GM20000 (cell line): ENCODE results near the gene FAM83G.
"Not testable (repeated sequence)": the region's sequence is repeated elsewhere in the genome, so short reads cannot be mapped to it uniquely, and the experiment has no call there.

ENCODE experiments used
- DNase-seq: peaks from one replicate; pipeline ENCODE4 v3.0.0; 2012; ENCODE audit warnings: low spot score
- TF ChIP-seq, protein P1 (sequence below): IDR thresholded peaks from 2 replicates; pipeline ENCODE4 v1.5.1; 2012; ENCODE audit warnings: mild to moderate bottlenecking, control low read depth; ENCODE audit errors: extremely low read depth, missing control alignments

Gene FAM83G

DNA sequence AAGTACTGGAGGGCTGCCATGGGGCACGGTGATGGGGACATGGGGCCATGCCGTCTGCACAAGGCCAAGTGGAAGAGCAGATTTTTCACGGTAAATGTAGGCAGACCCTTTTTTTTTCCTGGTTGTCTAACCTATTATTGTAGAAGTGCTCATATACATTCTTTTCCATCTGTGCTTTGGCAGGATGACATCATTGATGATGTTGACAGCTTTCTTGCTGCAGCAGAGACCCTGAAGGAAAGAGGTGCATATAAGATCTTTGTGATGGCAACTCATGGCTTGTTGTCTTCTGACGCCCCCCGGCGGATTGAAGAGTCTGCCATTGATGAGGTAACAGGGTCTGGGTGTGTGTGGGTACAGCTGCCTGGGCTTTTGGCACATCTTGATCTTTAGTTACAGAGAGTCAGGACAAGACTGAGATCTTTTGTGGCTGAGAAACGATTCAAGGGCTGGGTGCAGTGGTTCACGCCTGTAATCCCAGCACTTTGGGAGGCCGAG is 75.9 kb downstream of the FAM83G start:
- TF ChIP-seq, protein P1, sequence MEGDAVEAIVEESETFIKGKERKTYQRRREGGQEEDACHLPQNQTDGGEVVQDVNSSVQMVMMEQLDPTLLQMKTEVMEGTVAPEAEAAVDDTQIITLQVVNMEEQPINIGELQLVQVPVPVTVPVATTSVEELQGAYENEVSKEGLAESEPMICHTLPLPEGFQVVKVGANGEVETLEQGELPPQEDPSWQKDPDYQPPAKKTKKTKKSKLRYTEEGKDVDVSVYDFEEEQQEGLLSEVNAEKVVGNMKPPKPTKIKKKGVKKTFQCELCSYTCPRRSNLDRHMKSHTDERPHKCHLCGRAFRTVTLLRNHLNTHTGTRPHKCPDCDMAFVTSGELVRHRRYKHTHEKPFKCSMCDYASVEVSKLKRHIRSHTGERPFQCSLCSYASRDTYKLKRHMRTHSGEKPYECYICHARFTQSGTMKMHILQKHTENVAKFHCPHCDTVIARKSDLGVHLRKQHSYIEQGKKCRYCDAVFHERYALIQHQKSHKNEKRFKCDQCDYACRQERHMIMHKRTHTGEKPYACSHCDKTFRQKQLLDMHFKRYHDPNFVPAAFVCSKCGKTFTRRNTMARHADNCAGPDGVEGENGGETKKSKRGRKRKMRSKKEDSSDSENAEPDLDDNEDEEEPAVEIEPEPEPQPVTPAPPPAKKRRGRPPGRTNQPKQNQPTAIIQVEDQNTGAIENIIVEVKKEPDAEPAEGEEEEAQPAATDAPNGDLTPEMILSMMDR: no peak
- no peak for DNase-seq

DNA sequence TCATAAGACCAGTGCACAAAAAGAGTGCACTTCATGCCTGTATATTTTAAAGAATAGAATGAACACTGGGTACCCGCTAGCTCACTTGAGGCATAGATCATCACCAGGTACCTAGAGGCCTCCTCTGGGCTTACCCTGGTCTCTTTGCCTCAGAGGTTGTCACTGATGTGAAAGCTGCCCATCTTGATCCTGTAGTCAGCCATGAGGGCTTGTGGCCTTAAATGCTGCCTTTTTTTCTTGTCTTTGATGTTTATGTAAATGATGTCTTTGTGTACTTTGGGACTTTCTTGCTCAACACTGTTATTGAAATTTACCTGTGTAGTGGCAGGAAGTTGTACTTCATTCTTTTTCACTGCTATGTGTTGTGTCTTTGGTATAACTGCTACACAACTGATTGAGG is 79.4 kb downstream of the FAM83G start:
- TF ChIP-seq, protein P1: no peak
- no peak for DNase-seq

DNA sequence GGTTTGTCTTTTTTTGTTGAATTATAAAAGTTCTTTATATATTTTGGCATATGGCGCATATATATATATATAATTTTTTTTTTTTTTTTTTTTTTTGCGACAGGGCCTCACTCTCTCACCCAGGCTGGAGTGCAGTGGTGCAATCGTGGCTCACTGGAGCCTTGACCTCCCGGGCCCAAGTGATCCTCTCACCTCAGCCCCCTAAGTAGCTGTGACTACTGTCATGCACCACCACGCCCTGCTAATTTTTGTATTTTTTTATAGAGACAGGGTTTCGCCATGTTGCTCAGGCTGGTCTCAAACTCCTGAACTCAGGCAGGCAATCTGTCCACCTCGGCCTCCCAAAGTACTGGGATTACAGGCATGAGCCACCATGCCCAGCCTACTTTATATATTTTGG is 82.0 kb downstream of the FAM83G start:
- DNase-seq: not testable (repeated sequence)

DNA sequence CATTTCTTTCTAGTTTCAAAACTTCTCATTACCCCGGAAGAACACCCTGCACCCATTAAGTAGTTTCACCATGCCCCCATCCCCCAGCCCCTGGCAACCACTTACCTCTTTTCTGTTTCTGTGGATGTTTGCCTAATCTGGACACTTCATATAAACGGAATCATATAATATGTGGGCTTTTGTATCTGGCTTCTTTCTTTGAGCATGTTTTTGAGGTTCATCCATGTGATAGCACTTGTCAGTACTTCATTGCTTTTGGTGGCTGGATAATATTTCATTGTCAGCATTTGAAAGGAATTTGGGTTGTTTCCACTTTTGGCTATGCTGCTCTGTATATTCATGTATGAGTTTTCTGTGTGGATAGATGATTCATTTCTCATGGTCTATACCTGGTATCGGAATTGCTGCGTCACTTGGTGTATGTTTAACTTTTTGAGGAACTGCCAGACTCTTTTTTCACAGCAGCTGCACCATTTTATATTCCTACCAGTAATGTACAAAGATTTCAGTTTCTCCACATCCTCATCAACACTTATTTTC is 82.6 kb downstream of the FAM83G start:
- TF ChIP-seq, protein P1: no peak
- DNase-seq: peak; percentile 64

DNA sequence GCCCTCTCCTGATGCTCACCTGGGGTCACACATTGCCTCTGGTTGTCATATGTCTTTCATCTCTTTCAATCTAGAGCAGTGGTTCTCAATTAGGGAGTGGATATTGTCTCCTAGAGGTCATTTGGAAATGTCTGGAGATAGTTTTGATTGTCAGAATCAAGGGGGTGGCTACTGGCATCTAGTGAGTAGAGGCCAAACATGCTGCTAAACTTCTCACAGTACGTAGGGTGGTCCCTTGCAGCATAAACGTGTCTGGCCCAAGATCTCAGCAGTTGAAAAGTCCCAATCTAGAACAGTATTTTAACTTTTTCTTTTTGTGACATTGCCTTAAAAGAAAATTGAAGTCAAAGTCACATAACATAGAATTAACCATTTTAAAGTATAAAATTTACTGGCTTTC is 83.1 kb downstream of the FAM83G start:
- TF ChIP-seq, protein P1: no peak
- DNase-seq: no peak

DNA sequence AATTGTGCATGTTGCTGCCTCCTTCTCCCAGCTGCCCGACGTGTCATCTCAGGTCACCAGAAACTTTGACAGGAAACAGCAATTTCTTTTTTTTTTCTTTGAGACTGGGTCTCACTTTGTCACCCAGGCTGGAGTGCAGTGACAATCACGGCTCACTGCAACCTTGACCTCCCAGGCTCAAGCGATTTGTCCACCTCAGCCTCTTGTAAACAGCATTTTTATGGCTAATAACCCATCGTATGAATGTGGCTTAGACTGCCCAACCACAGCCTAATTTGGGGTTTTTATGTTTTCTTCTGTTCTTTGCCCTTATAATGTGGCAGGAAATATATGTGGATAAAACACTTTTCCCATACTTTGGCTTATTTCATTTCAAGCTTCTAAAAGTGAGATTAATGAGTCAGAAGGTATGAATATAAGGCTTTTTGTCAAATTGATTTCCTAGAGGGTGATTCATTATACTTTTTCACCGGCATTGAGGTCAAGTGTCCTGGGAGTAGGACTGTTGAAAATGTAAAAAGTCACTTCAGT is 83.6 kb downstream of the FAM83G start:
- no peak for DNase-seq
- TF ChIP-seq, protein P1: no peak

DNA sequence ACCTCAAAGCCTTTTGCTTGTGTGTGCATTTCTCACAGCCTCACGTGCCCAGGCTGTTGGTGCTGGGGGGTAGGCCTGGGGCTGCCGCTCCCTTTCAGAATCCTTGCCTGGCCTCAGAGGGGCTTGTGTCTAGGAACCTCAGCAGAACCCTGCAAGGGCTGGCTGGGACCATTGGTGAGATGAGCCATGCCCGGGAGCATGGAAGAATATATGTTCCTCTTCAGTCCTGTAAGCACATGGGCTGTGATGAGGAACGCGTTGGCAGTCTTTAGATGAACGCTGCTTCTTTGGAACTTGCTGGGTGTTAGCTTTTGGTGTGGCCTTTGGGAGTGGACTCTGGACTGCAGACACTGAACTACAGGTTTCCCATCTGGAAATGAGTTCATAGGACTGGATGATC is 84.6 kb downstream of the FAM83G start:
- no peak for DNase-seq
- TF ChIP-seq, protein P1: no peak
